Activated naive CD8-positive, alpha-beta T cell treated with anti-CD3 and anti-CD28 coated beads, Interleukin-2, amount 10 ng/mL, durations not matched to agents 7 days and 5 days (primary cell): ENCODE results near the gene MAPKAP1. TPM values are rescaled to one million over a fixed set of nuclear protein-coding genes. Genes with fewer than 3 reads are reported as not detected.
A peak's percentile ranks its signal among the peaks of the same experiment; 100 is the strongest.
"Not testable (repeated sequence)": the region's sequence is repeated elsewhere in the genome, so short reads cannot be mapped to it uniquely, and the experiment has no call there.

Experiments used
- ATAC-seq: fragments of 150-1000 bp; cut with Tn5 transposase; one replicate; pipeline ENCODE4 v1.10.0; 2021; ENCODE audit warnings: low read depth, moderate library complexity
- POLR2A ChIA-PET: fragments of 350-600 bp; sonication (Branson Sonifier 250); formaldehyde crosslinking; loops from one replicate; lab custom pipeline; 2021; ENCODE audit warnings: antibody characterized with exemption; lab: Charles Lee
- DNase-seq: peaks from one replicate; pipeline ENCODE4 v3.0.0; 2021
- H3K27ac Mint-ChIP-seq: one replicate; pipeline ENCODE4 v1.8.0; 2022; ENCODE audit warnings: mild to moderate bottlenecking, mixed read lengths
- H3K27me3 Mint-ChIP-seq: one replicate; pipeline ENCODE4 v1.8.0; 2022; ENCODE audit warnings: mild to moderate bottlenecking, moderate library complexity, mixed read lengths
- H3K36me3 Mint-ChIP-seq: one replicate; pipeline ENCODE4 v1.8.0; 2021; ENCODE audit warnings: mild to moderate bottlenecking, mixed read lengths
- H3K4me1 Mint-ChIP-seq: one replicate; pipeline ENCODE4 v1.8.0; 2021; ENCODE audit warnings: mixed read lengths
- H3K4me3 Mint-ChIP-seq: one replicate; pipeline ENCODE4 v1.8.0; 2022; ENCODE audit warnings: mild to moderate bottlenecking, moderate library complexity, mixed read lengths
- H3K9me3 Mint-ChIP-seq: one replicate; pipeline ENCODE4 v1.8.0; 2021; ENCODE audit warnings: mixed read lengths
- total RNA-seq, 2 experiments: library from RNA; stranded (reverse); gene quantifications; one replicate each; pipeline ENCODE4 v1.2.3, GENCODE V29; 2021

Gene MAPKAP1
- total RNA-seq, 2 experiments from 2014 or later: 48.2 to 51.5 TPM

GRCh38 chr9:125409637-125410521 is 297.1 kb downstream of the MAPKAP1 start:
- peaks cover 17% of the 10 kb centered on the region for H3K27me3 Mint-ChIP-seq
- H3K36me3 Mint-ChIP-seq: no peaks in the 10 kb centered on the region
- POLR2A ChIA-PET: no interaction called here
- peak; percentile 42 for ATAC-seq
- no peaks in the 10 kb centered on the region for H3K9me3 Mint-ChIP-seq
- peaks cover 12% of the 10 kb centered on the region for H3K4me1 Mint-ChIP-seq
- DNase-seq: no peak
- H3K4me3 Mint-ChIP-seq: peak overlapping the region; percentile 81
- H3K27ac Mint-ChIP-seq: peak overlapping the region; percentile 88

GRCh38 chr9:125409217-125409636 is 297.8 kb downstream of the MAPKAP1 start:
- Mint-ChIP-seq H3K4me3 (peak overlapping the region; percentile 22), H3K36me3 (no peaks in the 10 kb centered on the region), H3K27ac (no peak overlapping the region), H3K27me3 (peaks cover 17% of the 10 kb centered on the region), H3K4me1 (peaks cover 12% of the 10 kb centered on the region), H3K9me3 (no peaks in the 10 kb centered on the region)
- no peak for DNase-seq
- POLR2A ChIA-PET: no interaction called here
- ATAC-seq: no peak

DNA sequence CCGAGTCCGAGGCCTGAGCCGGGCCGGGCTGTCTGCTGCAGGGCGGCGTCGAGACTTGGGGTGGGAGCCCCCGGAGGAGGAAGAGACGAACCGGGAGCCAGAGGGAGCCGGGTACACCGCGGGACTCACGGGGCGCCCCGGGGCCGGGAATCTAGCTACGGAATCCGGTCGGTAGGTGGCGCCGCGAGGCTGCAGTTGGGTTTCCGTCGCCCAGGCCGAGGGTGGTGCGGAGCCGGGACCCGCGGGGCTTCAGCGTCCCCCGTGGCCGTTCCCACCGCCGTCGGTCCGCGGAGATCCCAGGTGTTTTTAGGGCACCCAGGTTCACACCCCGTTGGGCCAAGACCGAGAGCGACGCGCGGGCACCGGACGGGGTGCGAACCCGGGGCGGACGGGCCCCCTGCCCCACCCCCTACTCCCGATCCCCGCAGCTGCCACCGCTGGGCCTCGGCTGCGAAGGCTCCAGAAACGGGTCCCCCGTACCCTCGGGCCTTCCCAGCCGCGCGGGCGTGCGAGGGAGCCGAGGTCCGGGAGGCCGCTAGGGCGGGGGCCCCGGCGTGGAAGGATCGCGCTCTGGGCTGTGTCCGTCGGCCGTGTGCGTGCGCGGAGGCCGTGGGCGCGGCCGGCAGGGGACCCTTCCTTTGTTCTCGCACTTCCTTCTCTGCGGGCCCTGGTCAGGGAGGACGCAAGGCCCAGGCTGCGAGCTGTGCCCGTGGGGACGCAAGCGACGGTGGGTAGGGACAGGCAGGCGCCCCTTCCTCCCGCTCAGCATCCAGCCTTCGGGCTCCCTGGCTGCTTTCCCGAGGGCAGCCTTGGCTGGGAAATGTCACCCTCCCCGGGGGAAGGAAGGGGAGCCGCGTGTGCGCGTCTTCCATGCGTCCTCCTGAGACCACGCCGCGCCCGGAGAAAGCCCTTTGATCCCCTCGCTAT is 298.8 kb downstream of the MAPKAP1 start:
- peak overlapping the region; percentile 72 for H3K4me3 Mint-ChIP-seq
- peak; percentile 83 for ATAC-seq

GRCh38 chr9:125407432-125407973 is 299.5 kb downstream of the MAPKAP1 start:
- POLR2A ChIA-PET: no interaction called here
- DNase-seq (no peak), ATAC-seq (no peak)
- Mint-ChIP-seq H3K4me3 (peak overlapping the region; percentile 64), H3K4me1 (peaks cover 12% of the 10 kb centered on the region), H3K27ac (no peak overlapping the region), H3K27me3 (peaks cover 17% of the 10 kb centered on the region), H3K9me3 (no peaks in the 10 kb centered on the region), H3K36me3 (no peaks in the 10 kb centered on the region)

More for the DNA sequence above, 298.8 kb downstream of the MAPKAP1 start:
- Mint-ChIP-seq H3K9me3 (no peaks in the 10 kb centered on the region), H3K4me1 (peaks cover 12% of the 10 kb centered on the region), H3K27me3 (peaks cover 17% of the 10 kb centered on the region), H3K27ac (no peak overlapping the region), H3K36me3 (no peaks in the 10 kb centered on the region)
- DNase-seq: peak; percentile 88
- POLR2A ChIA-PET: no interaction called here

DNA sequence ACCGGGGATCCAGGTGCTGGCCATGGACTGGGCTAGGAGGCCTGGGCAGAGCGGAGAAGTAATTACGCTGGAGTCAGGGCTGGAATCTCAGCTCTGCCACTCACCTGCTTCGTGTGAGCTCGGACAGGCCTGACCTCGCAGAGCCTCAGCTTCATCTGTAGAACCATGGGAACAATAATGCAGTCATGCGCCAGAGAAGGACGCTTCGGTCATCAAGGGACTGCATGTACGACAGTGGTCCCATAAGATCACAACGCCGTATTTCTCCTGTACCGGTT is 300.3 kb downstream of the MAPKAP1 start:
- DNase-seq (no peak), ATAC-seq (no peak)
- H3K9me3 Mint-ChIP-seq: no peaks in the 10 kb centered on the region
- no peak overlapping the region for H3K4me3 Mint-ChIP-seq
- POLR2A ChIA-PET: no interaction called here
- H3K4me1 Mint-ChIP-seq: peaks cover 12% of the 10 kb centered on the region
- H3K27ac Mint-ChIP-seq: no peak overlapping the region
- H3K36me3 Mint-ChIP-seq: no peaks in the 10 kb centered on the region
- H3K27me3 Mint-ChIP-seq: peaks cover 17% of the 10 kb centered on the region

DNA sequence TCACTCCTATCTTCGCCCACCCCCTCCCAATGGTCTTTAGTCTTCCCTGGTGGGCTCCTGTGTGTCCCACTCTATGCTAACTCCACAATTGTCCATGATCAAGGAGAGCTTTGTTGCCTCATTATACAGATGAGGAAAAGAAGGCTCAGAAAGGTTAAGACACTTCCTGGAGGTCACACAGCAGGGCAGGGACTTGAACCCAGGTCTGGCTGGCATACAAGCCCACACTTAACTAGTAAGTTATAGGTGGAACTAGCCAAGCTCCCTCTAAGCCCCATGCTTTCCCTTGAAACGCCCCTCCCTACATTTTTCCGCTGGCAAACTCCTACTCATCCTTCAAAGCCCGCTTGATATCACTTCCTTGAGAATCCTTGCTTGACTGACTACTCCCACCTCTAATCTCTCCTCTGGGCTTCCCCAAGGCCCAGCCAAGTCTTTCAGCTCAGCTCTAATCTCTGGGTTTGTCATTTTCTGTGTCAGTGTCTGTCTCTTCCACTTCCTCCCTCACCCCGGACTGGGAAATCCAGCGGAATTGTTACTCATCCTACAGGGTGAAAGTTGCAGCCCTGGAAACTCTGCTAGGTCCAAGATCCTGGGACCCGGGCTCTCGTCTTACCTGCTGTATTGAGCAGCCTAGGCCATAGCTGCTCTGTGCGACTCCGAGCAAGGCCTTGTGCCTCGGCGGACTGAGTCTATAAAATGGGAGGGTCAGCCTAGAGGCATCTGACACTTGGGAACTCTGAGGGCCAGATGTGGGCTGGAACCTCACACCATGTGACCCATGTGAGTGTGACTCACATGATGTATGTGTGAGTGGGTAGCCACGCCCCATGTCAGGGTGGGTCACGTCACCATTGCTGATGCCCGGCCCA is 300.8 kb downstream of the MAPKAP1 start:
- peaks cover 12% of the 10 kb centered on the region for H3K4me1 Mint-ChIP-seq
- no peak overlapping the region for H3K27ac Mint-ChIP-seq
- H3K9me3 Mint-ChIP-seq: no peaks in the 10 kb centered on the region
- no peak overlapping the region for H3K4me3 Mint-ChIP-seq
- H3K27me3 Mint-ChIP-seq: peaks cover 17% of the 10 kb centered on the region
- DNase-seq (no peak), ATAC-seq (no peak)
- H3K36me3 Mint-ChIP-seq: no peaks in the 10 kb centered on the region
- POLR2A ChIA-PET: no interaction called here

- Mint-ChIP-seq H3K27me3 (peaks cover 13% of the 10 kb centered on the region), H3K4me1 (peaks cover 7% of the 10 kb centered on the region), H3K4me3 (no peak overlapping the region), H3K9me3 (no peaks in the 10 kb centered on the region), H3K36me3 (no peaks in the 10 kb centered on the region), H3K27ac (no peak overlapping the region)
- POLR2A ChIA-PET: no interaction called here
- DNase-seq (no peak), ATAC-seq (no peak)
These were observed 302.3 kb downstream of the MAPKAP1 start for GRCh38 chr9:125404733-125405132.

DNA sequence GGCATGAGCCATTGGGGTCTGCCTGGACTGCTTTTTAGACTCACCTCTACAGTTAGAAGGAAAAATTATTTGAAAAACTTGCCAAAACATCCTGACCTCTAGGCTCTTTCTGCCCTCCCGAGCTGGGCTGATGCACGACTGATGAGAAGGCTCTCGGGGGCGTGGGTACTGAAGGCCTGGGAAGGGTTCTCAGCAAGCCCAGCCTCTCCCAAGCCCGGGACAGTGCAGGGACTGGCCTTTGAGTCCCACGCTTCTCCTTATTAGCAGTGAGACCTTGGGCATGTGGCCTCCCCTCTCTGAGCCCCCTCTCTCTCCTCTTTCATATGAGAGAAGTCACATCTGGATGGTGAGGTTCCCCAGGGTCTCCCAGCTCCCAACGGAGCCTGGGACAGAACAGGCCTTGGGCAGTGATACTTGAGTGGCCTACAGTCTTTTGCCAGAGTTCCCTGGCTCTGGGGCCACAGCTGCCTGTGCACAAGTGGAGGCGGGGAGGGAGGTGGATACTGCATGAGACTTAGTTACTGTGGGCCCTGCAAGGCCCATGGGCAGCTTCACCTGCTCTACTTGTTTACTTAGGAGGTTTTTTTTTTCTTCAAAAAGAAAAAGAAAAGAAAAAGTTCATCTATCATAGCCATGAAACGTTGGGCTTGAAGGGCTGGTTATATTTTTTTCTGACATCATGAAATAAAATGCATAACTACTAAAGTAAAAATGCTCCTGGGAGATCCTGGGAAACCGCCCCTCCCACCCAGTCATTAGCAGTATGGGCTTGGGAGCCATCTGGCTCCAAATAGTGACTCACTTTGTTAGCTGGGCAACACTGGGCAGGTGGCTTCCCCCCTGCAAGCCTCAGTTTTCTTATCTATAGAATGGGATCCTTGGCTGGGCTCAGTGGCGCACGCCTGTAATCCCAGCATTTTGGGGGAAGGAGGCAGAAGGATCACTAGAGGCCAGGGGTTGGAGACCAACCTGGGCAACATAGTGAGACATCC is 306.0 kb downstream of the MAPKAP1 start:
- Mint-ChIP-seq H3K27ac (no peak overlapping the region), H3K4me3 (no peak overlapping the region), H3K36me3 (no peaks in the 10 kb centered on the region), H3K9me3 (no peaks in the 10 kb centered on the region), H3K27me3 (no peaks in the 10 kb centered on the region), H3K4me1 (peaks cover 3% of the 10 kb centered on the region)
- ATAC-seq: no peak
- no peak for DNase-seq
- POLR2A ChIA-PET: no interaction called here

DNA sequence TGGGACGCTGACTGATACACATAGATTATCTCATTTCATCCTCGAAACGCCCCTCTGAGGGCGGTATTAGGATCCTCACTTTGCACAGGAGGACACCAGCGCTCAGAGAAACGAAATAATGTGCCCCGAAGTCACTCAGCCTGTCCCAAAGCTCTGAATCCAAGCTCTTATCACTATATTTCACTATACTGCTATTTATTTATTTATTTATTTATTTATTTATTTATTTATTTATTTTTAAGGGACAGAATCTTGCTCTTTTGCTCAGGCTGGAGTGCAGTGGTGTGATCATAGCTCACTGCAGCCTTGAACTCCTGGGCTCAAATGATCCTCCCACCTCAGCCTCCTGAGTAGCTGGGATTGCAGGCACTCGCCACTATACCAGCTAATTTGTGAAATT is 306.8 kb downstream of the MAPKAP1 start:
- H3K27ac Mint-ChIP-seq, H3K36me3 Mint-ChIP-seq, DNase-seq, H3K27me3 Mint-ChIP-seq, H3K4me1 Mint-ChIP-seq, ATAC-seq, H3K9me3 Mint-ChIP-seq, H3K4me3 Mint-ChIP-seq, POLR2A ChIA-PET: not testable (repeated sequence)

DNA sequence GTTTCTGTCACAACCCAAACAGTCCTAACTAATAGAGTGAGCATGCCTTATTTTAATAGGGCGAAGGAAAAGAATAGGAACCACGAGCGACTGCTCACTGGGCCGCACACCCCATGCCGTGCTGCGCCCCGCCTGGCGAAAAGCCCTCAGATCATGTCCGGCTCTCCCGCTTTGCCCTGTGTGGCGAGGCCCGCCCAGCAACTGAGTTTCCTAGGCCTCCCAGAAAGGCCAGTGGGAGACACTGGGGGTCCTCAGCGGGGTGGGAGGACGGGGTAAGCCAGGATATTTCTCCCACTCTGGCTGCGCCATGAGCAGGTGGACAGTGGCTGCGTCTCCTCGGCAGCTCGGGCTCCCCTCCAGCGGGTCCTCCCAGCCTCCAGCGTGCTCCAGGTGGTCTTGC is 307.3 kb downstream of the MAPKAP1 start:
- H3K27ac Mint-ChIP-seq: no peak overlapping the region
- H3K4me3 Mint-ChIP-seq: no peak overlapping the region
- peaks cover 3% of the 10 kb centered on the region for H3K4me1 Mint-ChIP-seq
- H3K27me3 Mint-ChIP-seq: no peaks in the 10 kb centered on the region
- H3K36me3 Mint-ChIP-seq: no peaks in the 10 kb centered on the region
- DNase-seq (no peak), ATAC-seq (no peak)
- POLR2A ChIA-PET: no interaction called here
- no peaks in the 10 kb centered on the region for H3K9me3 Mint-ChIP-seq

DNA sequence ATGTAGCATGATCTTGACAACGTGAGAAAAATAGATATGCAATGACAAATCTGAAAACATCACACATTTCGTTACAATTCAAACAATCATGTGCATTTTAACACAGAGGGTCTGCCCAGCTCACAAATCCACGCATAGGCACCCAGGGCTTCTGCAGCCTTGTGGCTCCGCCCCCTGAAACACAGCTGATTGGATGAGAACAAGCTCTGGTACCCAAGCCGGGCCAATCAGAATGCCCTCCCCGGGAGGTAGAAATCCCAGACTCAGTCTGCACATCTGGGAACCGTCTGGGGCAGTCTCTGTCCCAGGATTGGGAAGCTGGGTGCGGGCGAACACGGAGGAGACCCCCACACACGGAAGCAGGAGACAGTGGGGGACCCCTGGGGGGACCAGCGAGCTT is 307.8 kb downstream of the MAPKAP1 start:
- no peak overlapping the region for H3K4me3 Mint-ChIP-seq
- no peak for DNase-seq
- no peak for ATAC-seq
- H3K27ac Mint-ChIP-seq: no peak overlapping the region
- H3K36me3 Mint-ChIP-seq: no peaks in the 10 kb centered on the region
- no peaks in the 10 kb centered on the region for H3K9me3 Mint-ChIP-seq
- no peaks in the 10 kb centered on the region for H3K27me3 Mint-ChIP-seq
- H3K4me1 Mint-ChIP-seq: peaks cover 3% of the 10 kb centered on the region
- POLR2A ChIA-PET: no interaction called here

DNA sequence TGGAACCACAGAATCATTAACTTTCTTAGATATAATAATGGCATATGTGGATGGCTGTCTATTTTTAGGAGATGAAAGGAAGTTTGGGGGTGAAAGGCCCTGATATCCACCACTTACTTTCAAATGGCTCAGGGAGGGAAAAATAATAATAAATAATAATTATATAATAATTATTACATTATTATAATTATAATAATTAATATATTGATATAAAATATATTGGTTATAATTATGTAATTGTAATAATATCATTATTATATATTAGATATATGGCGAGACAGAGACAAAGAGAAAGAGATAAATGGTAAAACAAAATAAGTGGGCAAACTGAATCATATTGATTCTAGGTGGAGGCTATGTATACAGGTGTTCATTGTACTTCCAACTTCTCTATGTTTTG is 308.8 kb downstream of the MAPKAP1 start:
- no peak for DNase-seq
- no peak for ATAC-seq
- no peaks in the 10 kb centered on the region for H3K36me3 Mint-ChIP-seq
- no peak overlapping the region for H3K27ac Mint-ChIP-seq
- H3K4me1 Mint-ChIP-seq: peaks cover 3% of the 10 kb centered on the region
- H3K4me3 Mint-ChIP-seq: no peak overlapping the region
- no peaks in the 10 kb centered on the region for H3K27me3 Mint-ChIP-seq
- POLR2A ChIA-PET: no interaction called here
- no peaks in the 10 kb centered on the region for H3K9me3 Mint-ChIP-seq
